LNCAP (cell line): Measurements from ENCODE around the gene BTN1A1.

Source experiments
- CTCF ChIP-seq: fragments of 450-650 bp; IDR thresholded peaks from 2 replicates; pipeline ENCODE4 v1.5.1; 2017; ENCODE audit warnings: mild to moderate bottlenecking

BTN1A1 gene

GRCh38 chr6:26555505-26556262 lies 55.6 kb downstream of the BTN1A1 start:
- no peak for TF ChIP-seq CTCF

- no peak for TF ChIP-seq CTCF
These were observed 56.4 kb downstream of the BTN1A1 start for GRCh38 chr6:26556263-26557070.
